Activated CD4-positive, alpha-beta memory T cell treated with anti-CD3 and anti-CD28 coated beads, Interleukin-2, amount 10 ng/mL, durations not matched to agents 7 days and 5 days (primary cell): ENCODE measurements around the gene MLIP. TPM values are rescaled to one million over a fixed set of nuclear protein-coding genes. Genes with fewer than 3 reads are reported as not detected.
"Not testable (repeated sequence)": the region's sequence is repeated elsewhere in the genome, so short reads cannot be mapped to it uniquely, and the experiment has no call there.

Source experiments
- CTCF ChIA-PET: fragments of 350-600 bp; sonication (Branson Sonifier 250); formaldehyde crosslinking; loops from one replicate; lab custom pipeline; 2021; ENCODE audit warnings: antibody characterized with exemption, inconsistent platforms; lab: Charles Lee
- POLR2A ChIA-PET: fragments of 350-600 bp; sonication (Branson Sonifier 250); formaldehyde crosslinking; loops from one replicate; lab custom pipeline; 2021; ENCODE audit warnings: antibody characterized with exemption; lab: Charles Lee
- DNase-seq: peaks from one replicate; pipeline ENCODE4 v3.0.0-alpha.2; 2020
- H3K27ac Mint-ChIP-seq: one replicate; pipeline ENCODE4 v1.8.0; 2021; ENCODE audit warnings: mild to moderate bottlenecking, mixed read lengths
- H3K27me3 Mint-ChIP-seq: one replicate; pipeline ENCODE4 v1.8.0; 2021; ENCODE audit warnings: mixed read lengths
- H3K36me3 Mint-ChIP-seq: one replicate; pipeline ENCODE4 v1.8.0; 2021; ENCODE audit warnings: low read depth, mixed read lengths
- H3K4me1 Mint-ChIP-seq: one replicate; pipeline ENCODE4 v1.8.0; 2021; ENCODE audit warnings: mixed read lengths
- H3K4me3 Mint-ChIP-seq: one replicate; pipeline ENCODE4 v1.8.0; 2021; ENCODE audit warnings: mild to moderate bottlenecking, mixed read lengths
- H3K9me3 Mint-ChIP-seq: one replicate; pipeline ENCODE4 v1.8.0; 2021; ENCODE audit warnings: mixed read lengths
- total RNA-seq, 2 experiments: library from RNA; stranded (reverse); gene quantifications; one replicate each; pipeline ENCODE4 v1.2.3, GENCODE V29; 2021

The MLIP gene, protein sequence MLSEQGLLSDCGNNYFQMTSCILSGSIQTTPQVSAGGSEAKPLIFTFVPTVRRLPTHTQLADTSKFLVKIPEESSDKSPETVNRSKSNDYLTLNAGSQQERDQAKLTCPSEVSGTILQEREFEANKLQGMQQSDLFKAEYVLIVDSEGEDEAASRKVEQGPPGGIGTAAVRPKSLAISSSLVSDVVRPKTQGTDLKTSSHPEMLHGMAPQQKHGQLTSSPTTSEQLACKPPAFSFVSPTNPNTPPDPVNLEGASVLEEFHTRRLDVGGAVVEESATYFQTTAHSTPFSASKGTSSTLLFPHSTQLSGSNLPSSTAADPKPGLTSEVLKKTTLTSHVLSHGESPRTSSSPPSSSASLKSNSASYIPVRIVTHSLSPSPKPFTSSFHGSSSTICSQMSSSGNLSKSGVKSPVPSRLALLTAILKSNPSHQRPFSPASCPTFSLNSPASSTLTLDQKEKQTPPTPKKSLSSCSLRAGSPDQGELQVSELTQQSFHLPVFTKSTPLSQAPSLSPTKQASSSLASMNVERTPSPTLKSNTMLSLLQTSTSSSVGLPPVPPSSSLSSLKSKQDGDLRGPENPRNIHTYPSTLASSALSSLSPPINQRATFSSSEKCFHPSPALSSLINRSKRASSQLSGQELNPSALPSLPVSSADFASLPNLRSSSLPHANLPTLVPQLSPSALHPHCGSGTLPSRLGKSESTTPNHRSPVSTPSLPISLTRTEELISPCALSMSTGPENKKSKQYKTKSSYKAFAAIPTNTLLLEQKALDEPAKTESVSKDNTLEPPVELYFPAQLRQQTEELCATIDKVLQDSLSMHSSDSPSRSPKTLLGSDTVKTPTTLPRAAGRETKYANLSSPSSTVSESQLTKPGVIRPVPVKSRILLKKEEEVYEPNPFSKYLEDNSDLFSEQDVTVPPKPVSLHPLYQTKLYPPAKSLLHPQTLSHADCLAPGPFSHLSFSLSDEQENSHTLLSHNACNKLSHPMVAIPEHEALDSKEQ
- not detected for total RNA-seq

- ChIA-PET POLR2A (no interaction called here), CTCF (no interaction called here)
- no peaks in the 10 kb centered on the region for H3K36me3 Mint-ChIP-seq
- no peaks in the 10 kb centered on the region for H3K9me3 Mint-ChIP-seq
- no peaks in the 10 kb centered on the region for H3K4me1 Mint-ChIP-seq
- H3K27me3 Mint-ChIP-seq = no peaks in the 10 kb centered on the region
- H3K27ac Mint-ChIP-seq = no peak within 1 kb of the TSS
- no peak for DNase-seq
- H3K4me3 Mint-ChIP-seq = no peak within 1 kb of the TSS
Measured at GRCh38 chr6:54111341-54112045, at the start of gene MLIP. Gene MLIP (plus strand): TSS chr6:54111443. CDS start chr6:54111480, 37 bp downstream.

DNA sequence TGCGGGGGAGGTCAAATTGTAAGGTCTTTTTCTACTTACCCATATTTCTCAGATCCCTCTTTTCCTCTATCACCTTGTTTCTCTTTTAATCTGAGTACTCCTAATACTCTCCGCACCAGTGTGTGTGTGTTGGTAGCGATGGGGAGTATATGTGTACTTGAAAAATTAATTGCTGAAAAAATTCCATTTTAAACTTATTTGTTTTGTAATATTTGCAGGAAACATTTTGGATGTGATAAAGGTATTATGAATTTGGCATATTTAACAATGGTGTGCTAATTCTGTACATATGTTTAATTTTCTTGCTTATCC is 48.1 kb upstream of the MLIP start:
- no peaks in the 10 kb centered on the region for H3K4me1 Mint-ChIP-seq
- no peak overlapping the region for H3K27ac Mint-ChIP-seq
- DNase-seq = no peak
- CTCF ChIA-PET = no interaction called here
- H3K4me3 Mint-ChIP-seq = no peak overlapping the region
- H3K36me3 Mint-ChIP-seq = no peaks in the 10 kb centered on the region
- peaks cover 1% of the 10 kb centered on the region for H3K27me3 Mint-ChIP-seq
- POLR2A ChIA-PET = no interaction called here
- no peaks in the 10 kb centered on the region for H3K9me3 Mint-ChIP-seq

GRCh38 chr6:54068694-54069093 is 42.5 kb upstream of the MLIP start:
- Mint-ChIP-seq H3K4me3 (no peak overlapping the region), H3K4me1 (no peaks in the 10 kb centered on the region), H3K27me3 (no peaks in the 10 kb centered on the region), H3K27ac (no peak overlapping the region), H3K9me3 (no peaks in the 10 kb centered on the region), H3K36me3 (no peaks in the 10 kb centered on the region)
- DNase-seq = no peak
- ChIA-PET POLR2A (no interaction called here), CTCF (no interaction called here)

GRCh38 chr6:54070025-54070424 is 41.2 kb upstream of the MLIP start:
- POLR2A ChIA-PET = no interaction called here
- Mint-ChIP-seq H3K9me3 (no peaks in the 10 kb centered on the region), H3K4me1 (no peaks in the 10 kb centered on the region), H3K27me3 (no peaks in the 10 kb centered on the region), H3K27ac (no peak overlapping the region), H3K36me3 (no peaks in the 10 kb centered on the region), H3K4me3 (no peak overlapping the region)
- CTCF ChIA-PET = no interaction called here
- DNase-seq = no peak

GRCh38 chr6:54071821-54072340 is 39.4 kb upstream of the MLIP start:
- CTCF ChIA-PET = no interaction called here
- H3K27ac Mint-ChIP-seq = no peak overlapping the region
- no peaks in the 10 kb centered on the region for H3K27me3 Mint-ChIP-seq

DNA sequence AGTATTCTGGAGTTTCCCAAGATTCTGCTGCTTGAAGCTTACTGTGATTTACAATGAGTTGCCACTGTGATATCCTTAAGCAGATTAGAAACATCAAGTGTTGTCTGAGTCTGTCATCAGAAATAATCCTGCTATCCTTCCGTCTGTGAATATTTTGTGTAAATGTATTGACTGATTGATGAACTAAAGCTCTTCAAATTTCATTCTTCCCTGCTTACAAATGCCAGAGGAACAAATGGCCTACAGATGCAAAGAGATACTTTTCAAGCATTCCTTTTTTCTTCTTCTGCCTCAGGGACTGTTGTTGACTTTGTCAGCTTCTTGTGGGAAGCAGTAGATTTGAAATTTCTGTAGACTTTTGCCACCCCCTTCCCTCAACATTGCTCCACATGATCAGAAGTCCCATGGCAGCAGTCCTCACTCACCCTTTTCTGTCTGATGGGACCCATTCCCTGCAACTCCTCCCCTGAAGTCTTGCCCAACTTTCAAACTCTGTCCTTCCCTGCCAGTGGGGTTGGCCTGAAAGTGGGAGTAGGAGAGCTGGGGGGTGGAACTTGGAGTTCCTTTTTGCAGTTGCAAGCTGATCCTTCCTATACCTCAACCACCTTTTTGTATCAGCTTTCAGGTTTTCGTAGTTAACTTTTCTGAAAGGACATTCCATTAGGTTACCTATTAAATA is 38.5 kb upstream of the MLIP start:
- Mint-ChIP-seq H3K27ac (no peak overlapping the region), H3K9me3 (no peaks in the 10 kb centered on the region), H3K27me3 (no peaks in the 10 kb centered on the region), H3K4me3 (no peak overlapping the region), H3K4me1 (no peaks in the 10 kb centered on the region), H3K36me3 (no peaks in the 10 kb centered on the region)
- ChIA-PET CTCF (no interaction called here), POLR2A (no interaction called here)
- no peak for DNase-seq

More at GRCh38 chr6:54071821-54072340, 39.4 kb upstream of the MLIP start:
- Mint-ChIP-seq H3K36me3 (no peaks in the 10 kb centered on the region), H3K9me3 (no peaks in the 10 kb centered on the region), H3K4me3 (no peak overlapping the region), H3K4me1 (no peaks in the 10 kb centered on the region)
- DNase-seq = no peak
- POLR2A ChIA-PET = no interaction called here

DNA sequence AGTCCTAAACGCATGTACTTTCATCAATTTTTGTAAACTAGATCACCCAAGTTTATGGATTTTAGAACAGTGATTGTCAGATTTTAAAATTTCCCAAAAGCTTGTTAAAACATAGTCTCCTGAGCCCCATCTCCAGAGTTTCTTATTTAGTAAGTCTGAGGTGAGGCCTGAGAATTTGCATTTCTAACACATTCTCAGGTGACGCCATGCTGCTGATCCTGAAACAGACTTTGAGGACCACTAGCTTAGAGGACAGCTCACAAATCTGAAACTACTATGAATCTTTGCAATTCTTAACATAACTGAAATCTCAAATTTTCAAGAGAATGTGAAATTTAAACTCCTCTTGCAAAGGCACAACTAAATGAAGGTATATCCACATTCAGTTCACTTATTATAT is 37.8 kb upstream of the MLIP start:
- Mint-ChIP-seq H3K9me3 (no peaks in the 10 kb centered on the region), H3K27ac (no peak overlapping the region), H3K27me3 (no peaks in the 10 kb centered on the region), H3K4me3 (no peak overlapping the region), H3K36me3 (no peaks in the 10 kb centered on the region), H3K4me1 (no peaks in the 10 kb centered on the region)
- ChIA-PET CTCF (no interaction called here), POLR2A (no interaction called here)
- no peak for DNase-seq

- H3K27ac Mint-ChIP-seq = no peak overlapping the region
- H3K36me3 Mint-ChIP-seq = no peaks in the 10 kb centered on the region
- no peak overlapping the region for H3K4me3 Mint-ChIP-seq
- H3K4me1 Mint-ChIP-seq = no peaks in the 10 kb centered on the region
- no peak for DNase-seq
- no peaks in the 10 kb centered on the region for H3K9me3 Mint-ChIP-seq
- H3K27me3 Mint-ChIP-seq = no peaks in the 10 kb centered on the region
- ChIA-PET CTCF (no interaction called here), POLR2A (no interaction called here)
Measured at GRCh38 chr6:54074109-54074508, 37.1 kb upstream of the MLIP start.

DNA sequence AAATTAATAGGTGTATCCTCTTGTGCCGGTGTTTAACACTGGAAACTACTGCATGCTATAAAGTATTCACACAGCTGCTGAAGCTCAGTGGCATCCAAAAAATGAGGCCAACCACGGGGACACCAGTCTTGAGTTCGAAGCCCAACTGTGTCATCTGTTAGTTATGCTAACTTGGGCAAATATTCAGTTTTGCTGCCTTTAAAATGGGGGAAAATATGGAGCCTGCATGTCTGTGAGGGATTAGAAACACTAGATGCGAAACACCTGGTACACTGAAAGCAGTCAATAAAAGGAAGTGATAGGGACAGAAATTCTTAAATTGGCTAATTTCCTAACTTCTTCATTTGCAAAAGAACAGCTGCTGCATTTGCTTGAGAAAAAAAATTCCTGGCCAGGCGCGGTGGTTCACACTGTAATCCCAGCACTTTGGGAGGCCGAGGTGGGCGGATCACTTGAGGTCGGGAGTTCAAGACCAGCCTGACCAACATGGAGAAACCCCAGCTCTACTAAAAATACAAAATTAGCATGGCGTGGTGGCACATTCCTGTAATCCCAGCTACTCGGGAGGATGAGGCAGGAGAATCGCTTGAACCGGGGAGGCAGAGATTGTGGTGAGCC is 36.6 kb upstream of the MLIP start:
- Mint-ChIP-seq H3K4me3 (no peak overlapping the region), H3K36me3 (no peaks in the 10 kb centered on the region), H3K27me3 (no peaks in the 10 kb centered on the region), H3K4me1 (no peaks in the 10 kb centered on the region), H3K27ac (no peak overlapping the region), H3K9me3 (no peaks in the 10 kb centered on the region)
- no peak for DNase-seq
- ChIA-PET CTCF (no interaction called here), POLR2A (no interaction called here)

- Mint-ChIP-seq H3K27ac (no peak overlapping the region), H3K36me3 (no peaks in the 10 kb centered on the region), H3K9me3 (no peaks in the 10 kb centered on the region), H3K4me1 (no peaks in the 10 kb centered on the region), H3K4me3 (no peak overlapping the region), H3K27me3 (no peaks in the 10 kb centered on the region)
- ChIA-PET CTCF (no interaction called here), POLR2A (no interaction called here)
- DNase-seq = no peak
Measured at GRCh38 chr6:54076159-54076789, 35.0 kb upstream of the MLIP start.

- H3K36me3 Mint-ChIP-seq, DNase-seq, H3K4me1 Mint-ChIP-seq, CTCF ChIA-PET, H3K4me3 Mint-ChIP-seq, H3K27ac Mint-ChIP-seq, POLR2A ChIA-PET, H3K27me3 Mint-ChIP-seq, H3K9me3 Mint-ChIP-seq: not testable (repeated sequence)
Measured at GRCh38 chr6:54081499-54081898, 29.7 kb upstream of the MLIP start.

- H3K36me3 Mint-ChIP-seq = no peaks in the 10 kb centered on the region
- no peaks in the 10 kb centered on the region for H3K9me3 Mint-ChIP-seq
- H3K4me3 Mint-ChIP-seq = no peak overlapping the region
- H3K27me3 Mint-ChIP-seq = no peaks in the 10 kb centered on the region
- no peak overlapping the region for H3K27ac Mint-ChIP-seq
- ChIA-PET POLR2A (no interaction called here), CTCF (no interaction called here)
- no peak for DNase-seq
- H3K4me1 Mint-ChIP-seq = no peaks in the 10 kb centered on the region
Measured at GRCh38 chr6:54083287-54083686, 28.0 kb upstream of the MLIP start.
